Measurements from ENCODE around the gene KATNA1. TPM values are rescaled to one million over a fixed set of nuclear protein-coding genes. Genes with fewer than 3 reads are reported as not detected.

Gene KATNA1
- total RNA-seq, 2 experiments from 2014 or later, result 24.7 to 27.2 TPM

DNA sequence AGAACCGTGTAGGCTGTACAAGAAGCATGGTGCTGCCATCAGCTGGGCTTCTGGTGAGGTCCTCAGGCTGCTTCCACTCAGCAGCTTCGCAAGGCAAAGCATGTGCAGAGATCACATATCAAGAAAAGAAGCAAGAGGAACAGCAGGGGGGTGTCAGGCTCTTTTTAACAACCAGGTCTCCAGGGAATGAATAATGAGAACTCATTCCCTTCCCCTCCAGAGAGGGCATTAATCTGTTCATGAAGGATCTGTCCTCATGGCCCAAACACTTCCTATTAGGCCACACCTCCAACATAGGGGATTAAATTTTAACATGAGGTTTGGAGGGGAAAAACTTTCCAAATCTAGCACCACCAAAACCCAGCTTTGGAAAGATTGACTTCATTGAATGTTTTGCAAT, 62.4 kb downstream of the KATNA1 start:
- H3K9me3 Mint-ChIP-seq, result no peaks in the 10 kb centered on the region
- no peak overlapping the region for H3K27ac Mint-ChIP-seq
- ChIA-PET POLR2A (no interaction called here), CTCF (interaction anchor here (0.5 kb wide), 1 partner anchor 28 kb away, joined by 3 read pairs; no protein-coding TSS in a partner anchor)
- H3K27me3 Mint-ChIP-seq, result no peaks in the 10 kb centered on the region
- no peaks in the 10 kb centered on the region for H3K4me1 Mint-ChIP-seq
- no peak for DNase-seq
- no peak overlapping the region for H3K4me3 Mint-ChIP-seq
- peaks cover 36% of the 10 kb centered on the region for H3K36me3 Mint-ChIP-seq (ENCODE audit: low read depth)

DNA sequence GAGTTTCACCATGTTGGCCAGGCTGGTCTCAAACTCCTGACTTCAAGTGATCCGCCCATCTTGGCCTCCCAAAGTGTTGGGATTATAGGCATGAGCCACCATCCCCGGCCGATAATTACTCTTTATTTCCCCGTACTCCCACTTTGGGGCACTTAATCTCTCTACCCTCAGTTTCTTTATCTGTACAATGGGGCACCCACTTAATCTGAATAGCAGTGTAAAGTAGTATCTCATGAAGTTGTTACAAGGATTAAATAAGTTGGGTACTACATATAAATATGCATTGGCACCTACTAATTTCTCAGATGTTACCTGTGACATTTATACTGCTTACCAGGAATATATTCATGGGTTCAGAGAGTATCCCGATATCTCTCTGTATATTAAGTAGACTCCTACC, 67.2 kb downstream of the KATNA1 start:
- peaks cover 27% of the 10 kb centered on the region for H3K36me3 Mint-ChIP-seq (ENCODE audit: low read depth)
- POLR2A ChIA-PET, result no interaction called here
- H3K4me3 Mint-ChIP-seq, result no peak overlapping the region
- H3K9me3 Mint-ChIP-seq, result no peaks in the 10 kb centered on the region
- CTCF ChIA-PET, result interaction anchor here (1.4 to 1.9 kb wide), 3 partner anchors 11 to 17 kb away, joined by 3 to 8 read pairs (median 5); no protein-coding TSS in a partner anchor
- no peak overlapping the region for H3K27ac Mint-ChIP-seq
- H3K27me3 Mint-ChIP-seq, result no peaks in the 10 kb centered on the region
- no peaks in the 10 kb centered on the region for H3K4me1 Mint-ChIP-seq
- DNase-seq, result no peak

DNA sequence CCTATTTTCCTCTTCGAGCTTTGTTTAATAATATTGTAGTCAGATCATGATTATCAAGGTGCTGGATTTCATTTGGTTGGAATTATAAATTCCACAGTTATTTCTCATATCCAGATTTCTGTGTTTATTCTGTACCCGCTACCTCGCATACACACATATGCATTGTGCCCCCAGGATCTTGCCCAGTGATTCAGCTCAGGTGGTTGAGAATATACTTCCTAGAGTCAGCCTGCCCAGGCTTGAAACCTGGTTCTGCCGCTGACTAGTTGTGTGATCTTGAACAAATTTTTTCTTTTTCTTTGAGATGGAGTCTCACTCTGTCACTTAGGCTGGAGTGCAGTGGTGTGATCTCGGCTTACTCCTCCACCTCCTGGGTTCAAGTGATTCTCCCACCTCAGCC, 67.6 kb downstream of the KATNA1 start:
- Mint-ChIP-seq H3K4me3 (no peak overlapping the region), H3K4me1 (no peaks in the 10 kb centered on the region), H3K9me3 (no peaks in the 10 kb centered on the region), H3K36me3 (ENCODE audit: low read depth) (peaks cover 22% of the 10 kb centered on the region), H3K27ac (no peak overlapping the region), H3K27me3 (no peaks in the 10 kb centered on the region)
- CTCF ChIA-PET, result interaction anchor here (1.4 to 1.9 kb wide), 3 partner anchors 10 to 18 kb away, joined by 3 to 8 read pairs (median 5); no protein-coding TSS in a partner anchor
- POLR2A ChIA-PET, result no interaction called here
- no peak for DNase-seq

DNA sequence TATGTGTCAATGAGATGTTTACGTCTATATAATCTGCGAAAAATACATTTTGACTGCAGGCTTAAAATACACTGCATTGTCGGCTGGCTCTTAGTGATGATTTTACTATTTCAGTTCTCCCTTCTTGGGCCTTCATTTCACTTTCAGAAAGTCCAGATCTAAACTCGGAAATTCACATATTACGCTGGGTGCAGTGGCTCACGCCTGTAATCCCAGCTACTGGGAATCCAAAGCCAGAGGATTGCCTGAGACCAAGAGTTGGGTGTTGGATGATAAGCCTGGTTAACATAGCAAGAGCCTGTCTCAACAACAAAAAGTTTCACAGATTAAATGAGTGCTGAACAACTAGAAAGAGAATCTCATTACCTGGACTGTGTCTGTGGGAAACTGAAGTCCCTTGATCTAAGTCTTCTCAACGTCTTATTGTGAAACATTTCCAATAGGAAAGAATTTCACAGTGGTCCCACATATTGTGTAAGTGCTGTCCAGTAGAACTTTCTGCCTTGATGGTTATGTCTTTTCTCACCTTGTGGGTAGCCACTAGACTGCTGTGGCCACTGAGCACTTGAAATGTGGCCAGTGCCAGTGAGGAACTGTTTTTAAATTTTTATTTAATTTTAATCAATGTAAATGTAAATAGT, 80.4 kb downstream of the KATNA1 start:
- ChIA-PET POLR2A (no interaction called here), CTCF (no interaction called here)
- Mint-ChIP-seq H3K27me3 (peaks cover 2% of the 10 kb centered on the region), H3K4me1 (peaks cover 23% of the 10 kb centered on the region), H3K9me3 (no peaks in the 10 kb centered on the region), H3K4me3 (peak overlapping the region; percentile 93), H3K27ac (no peak overlapping the region), H3K36me3 (ENCODE audit: low read depth) (peaks cover 2% of the 10 kb centered on the region)
- no peak for DNase-seq

DNA sequence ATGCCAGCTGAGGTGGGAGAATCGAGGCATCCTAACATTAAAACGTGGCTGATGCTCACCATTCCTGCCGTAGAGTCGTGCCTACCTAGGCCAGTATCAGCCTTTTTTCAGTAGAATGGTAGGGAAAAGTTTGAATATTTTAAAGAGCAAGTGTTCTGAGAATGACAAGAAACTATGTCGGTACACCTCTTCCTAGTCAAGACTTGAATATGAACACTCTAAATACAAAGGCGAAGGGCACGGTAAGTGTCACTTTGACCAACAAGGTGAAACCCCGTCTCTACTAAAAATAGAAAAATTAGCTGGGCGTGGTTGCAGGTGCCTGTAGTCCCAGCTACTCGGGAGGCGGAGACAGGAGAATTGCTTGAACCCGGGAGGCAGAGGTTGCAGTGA, 81.3 kb downstream of the KATNA1 start:
- DNase-seq, result no peak
- Mint-ChIP-seq H3K9me3 (no peaks in the 10 kb centered on the region), H3K4me3 (peak overlapping the region; percentile 93), H3K27me3 (peaks cover 2% of the 10 kb centered on the region), H3K4me1 (peaks cover 23% of the 10 kb centered on the region), H3K36me3 (ENCODE audit: low read depth) (peaks cover 2% of the 10 kb centered on the region), H3K27ac (peak overlapping the region; percentile 91)
- ChIA-PET CTCF (interaction anchor here (1.6 kb wide), 1 partner anchor 8 kb away, joined by 4 read pairs; no protein-coding TSS in a partner anchor), POLR2A (no interaction called here)

DNA sequence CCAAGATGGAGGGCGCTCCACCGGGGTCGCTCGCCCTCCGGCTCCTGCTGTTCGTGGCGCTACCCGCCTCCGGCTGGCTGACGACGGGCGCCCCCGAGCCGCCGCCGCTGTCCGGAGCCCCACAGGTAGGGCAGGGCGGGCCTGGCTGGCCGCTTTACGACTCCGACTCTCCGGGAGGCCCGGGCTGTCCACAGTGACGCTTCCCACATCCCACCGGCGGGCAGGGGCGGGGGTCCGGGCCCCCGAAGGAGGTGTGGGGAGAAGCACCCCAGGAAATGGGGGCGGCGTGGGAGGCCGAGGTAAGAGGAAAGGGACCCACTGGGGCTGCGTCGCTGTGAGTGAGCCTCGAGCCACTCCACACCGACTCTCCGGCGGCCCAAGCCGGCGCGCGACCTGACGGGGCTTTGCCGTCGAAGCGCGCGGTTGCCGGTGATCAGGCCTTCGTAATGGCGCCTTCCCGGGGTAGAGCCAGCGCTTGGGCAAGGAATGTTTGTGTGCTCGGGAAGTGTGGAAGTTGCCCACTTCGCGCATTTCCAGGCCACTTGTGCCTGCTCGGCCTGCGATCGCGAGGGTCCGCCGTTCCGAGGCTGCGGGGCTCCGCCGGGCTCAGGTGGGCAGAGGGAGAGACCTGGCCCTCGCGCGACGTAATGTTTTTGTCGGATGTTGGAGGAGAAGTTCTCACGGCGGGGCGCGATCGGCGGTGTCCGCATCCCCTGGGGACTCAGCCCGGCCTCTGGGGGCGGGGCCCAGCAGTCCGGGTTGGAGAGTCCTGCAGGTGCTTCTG, 81.9 kb downstream of the KATNA1 start:
- no peaks in the 10 kb centered on the region for H3K9me3 Mint-ChIP-seq
- peak overlapping the region; percentile 93 for H3K4me3 Mint-ChIP-seq
- peaks cover 2% of the 10 kb centered on the region for H3K36me3 Mint-ChIP-seq (ENCODE audit: low read depth)
- DNase-seq, result peak; percentile 49
- H3K4me1 Mint-ChIP-seq, result peaks cover 23% of the 10 kb centered on the region
- H3K27me3 Mint-ChIP-seq, result peaks cover 2% of the 10 kb centered on the region
- ChIA-PET POLR2A (no interaction called here), CTCF (interaction anchor here (1.2 to 4.5 kb wide), 4 partner anchors 9 to 151 kb away, joined by 3 to 26 read pairs (median 4); partner anchors contain the start of genes LATS1 and PPIL4)
- peak overlapping the region; percentile 91 for H3K27ac Mint-ChIP-seq

DNA sequence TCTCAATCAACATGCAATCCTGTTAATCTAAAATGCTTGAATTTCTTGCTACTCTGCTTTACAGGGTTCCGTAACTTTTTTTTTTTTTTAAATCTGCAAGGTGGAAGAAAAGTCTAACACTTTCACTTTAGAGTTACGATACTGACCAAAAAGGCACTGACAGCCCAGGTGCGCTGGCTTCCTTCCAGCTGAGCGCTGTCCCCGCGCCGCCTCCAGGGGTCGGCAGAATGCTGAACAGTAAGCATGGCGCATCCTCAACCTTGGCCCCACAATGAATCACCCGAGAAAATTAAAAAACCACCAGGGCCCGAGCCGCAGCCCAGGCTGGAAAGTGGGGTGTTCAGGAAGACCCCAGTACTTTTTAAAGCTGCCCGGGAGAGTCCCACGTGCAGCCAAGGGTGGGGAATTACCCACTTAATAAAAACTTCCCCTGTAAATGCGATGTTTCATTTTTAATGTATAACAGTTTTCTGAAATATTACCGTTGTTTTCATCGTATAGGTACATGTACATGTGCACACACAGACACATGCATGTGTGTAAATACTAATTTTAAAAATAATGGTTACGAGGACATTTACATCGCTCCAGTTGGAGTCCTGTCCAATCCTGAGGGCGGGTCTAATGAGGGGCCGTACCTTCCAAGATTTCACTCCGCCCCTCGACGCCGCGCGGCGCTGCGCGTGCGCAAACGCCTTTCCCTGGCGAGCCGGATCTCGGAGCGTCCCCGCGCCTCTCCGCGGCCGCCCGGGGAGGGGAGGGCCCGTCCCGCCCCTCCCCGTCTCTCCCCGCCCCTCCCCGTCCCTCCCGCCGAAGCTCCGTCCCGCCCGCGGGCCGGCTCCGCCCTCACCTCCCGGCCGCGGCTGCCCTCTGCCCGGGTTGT, 82.7 kb downstream of the KATNA1 start, which contains the start of gene GINM1:
TSS of gene GINM1 (plus strand) at position 849 of the 883 bp plus-strand sequence. CDS start 40 bp downstream, outside the sequence.
- Mint-ChIP-seq H3K4me1 (peaks cover 23% of the 10 kb centered on the region), H3K9me3 (no peaks in the 10 kb centered on the region), H3K27ac (peak within 1 kb of the TSS; percentile 96), H3K36me3 (ENCODE audit: low read depth) (peaks cover 2% of the 10 kb centered on the region), H3K27me3 (peaks cover 3% of the 10 kb centered on the region), H3K4me3 (peak within 1 kb of the TSS; percentile 94)
- DNase-seq, result peak; percentile 95
- POLR2A ChIA-PET, result interaction anchor here (1.1 kb wide), 1 partner anchor 24 kb away, joined by 3 read pairs; no protein-coding TSS in a partner anchor
- CTCF ChIA-PET, result interaction anchor here (1.2 to 4.5 kb wide), 6 partner anchors 9 to 152 kb away, joined by 3 to 26 read pairs (median 4); partner anchors contain the start of genes LATS1 and PPIL4

DNA sequence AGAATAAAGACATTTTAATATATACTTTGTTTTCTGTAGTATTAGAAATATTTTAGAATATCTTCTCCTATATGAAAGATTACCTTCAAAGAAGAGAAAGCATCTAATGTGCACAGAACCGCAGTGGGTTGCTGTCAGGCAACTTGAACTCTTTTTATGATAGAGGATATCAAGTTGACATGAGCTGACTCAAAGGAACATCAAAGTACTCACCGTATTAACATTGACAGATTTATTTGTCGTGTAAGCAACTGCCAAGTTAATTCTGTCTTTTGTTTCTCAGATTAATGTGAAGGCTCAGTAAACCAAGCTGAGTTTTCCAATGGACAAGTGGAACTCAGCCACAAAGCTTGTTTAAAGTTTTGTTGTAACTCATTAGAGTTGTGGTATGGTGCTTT, 84.6 kb downstream of the KATNA1 start:
- ChIA-PET POLR2A (no interaction called here), CTCF (interaction anchor here (0.6 to 4.5 kb wide), 3 partner anchors 13 to 33 kb away, joined by 3 to 29 read pairs (median 26); partner anchors contain the start of gene PPIL4)
- Mint-ChIP-seq H3K27ac (no peak overlapping the region), H3K9me3 (no peaks in the 10 kb centered on the region), H3K4me3 (no peak overlapping the region), H3K27me3 (peaks cover 16% of the 10 kb centered on the region), H3K36me3 (ENCODE audit: low read depth) (peaks cover 2% of the 10 kb centered on the region), H3K4me1 (peaks cover 23% of the 10 kb centered on the region)
- no peak for DNase-seq

DNA sequence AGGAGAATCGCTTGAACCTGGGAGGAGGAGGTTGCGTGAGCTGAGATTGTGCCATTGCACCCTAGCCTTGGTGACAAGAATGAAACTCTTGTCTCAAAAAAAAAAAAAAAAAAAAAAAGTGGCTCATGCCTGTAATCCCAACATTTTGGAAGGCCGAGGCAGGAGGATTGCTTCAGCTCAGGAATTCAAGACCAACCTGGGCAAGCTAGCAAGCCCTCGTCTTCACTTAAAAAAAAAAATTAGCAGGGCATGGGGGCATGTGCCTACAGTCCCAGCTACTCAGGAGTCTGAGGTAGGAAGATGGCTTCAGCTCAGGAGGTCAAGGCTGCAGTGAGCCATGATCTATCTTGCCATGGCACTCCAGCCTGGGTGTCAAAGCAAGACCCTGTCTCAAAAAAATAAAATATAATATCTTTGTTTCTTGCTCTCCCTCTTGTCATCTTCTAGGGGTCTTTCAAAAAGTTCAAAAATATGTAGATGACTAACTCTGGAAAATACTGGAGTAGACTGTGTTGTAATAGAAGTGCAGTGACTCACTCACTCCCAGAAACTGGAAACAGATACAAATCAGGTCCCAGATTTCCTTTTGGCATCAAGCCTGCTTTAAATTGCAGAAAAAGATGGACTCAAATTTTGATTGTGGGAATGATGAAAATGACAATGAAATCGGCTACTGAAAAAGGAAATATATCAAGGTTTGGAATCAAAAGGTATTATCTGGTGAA, 85.1 kb downstream of the KATNA1 start:
- Mint-ChIP-seq H3K27me3 (peaks cover 20% of the 10 kb centered on the region), H3K4me3 (no peak overlapping the region), H3K36me3 (ENCODE audit: low read depth) (peaks cover 2% of the 10 kb centered on the region), H3K4me1 (peaks cover 23% of the 10 kb centered on the region), H3K9me3 (no peaks in the 10 kb centered on the region), H3K27ac (no peak overlapping the region)
- ChIA-PET CTCF (interaction anchor here (0.6 to 4.5 kb wide), 5 partner anchors 9 to 50 kb away, joined by 3 to 29 read pairs (median 3); partner anchors contain the start of gene PPIL4), POLR2A (no interaction called here)
- no peak for DNase-seq

DNA sequence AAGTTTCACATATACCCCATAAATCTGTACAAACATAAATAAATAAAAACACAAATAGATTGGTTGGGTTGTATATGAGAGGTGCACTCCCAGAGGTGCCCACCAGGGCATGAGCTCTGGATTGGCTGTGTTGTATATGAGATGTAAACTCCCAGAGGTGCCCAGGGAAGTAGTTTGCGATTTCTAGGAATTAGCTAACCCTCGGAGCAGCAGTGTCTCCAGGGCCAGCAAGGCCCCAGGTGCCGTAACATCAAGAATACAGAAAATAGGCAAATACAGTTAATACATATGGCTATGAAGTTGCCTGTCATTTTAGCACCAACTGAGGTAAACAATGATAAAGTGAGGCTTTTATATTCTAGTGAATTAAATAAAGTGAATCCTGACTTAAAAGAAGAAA, 87.8 kb downstream of the KATNA1 start:
- no peaks in the 10 kb centered on the region for H3K9me3 Mint-ChIP-seq
- CTCF ChIA-PET, result interaction anchor here (0.5 to 3.6 kb wide), 8 partner anchors 10 to 356 kb away, joined by 3 to 29 read pairs (median 4); partner anchors contain the start of gene PPIL4
- H3K27me3 Mint-ChIP-seq, result peaks cover 35% of the 10 kb centered on the region
- H3K27ac Mint-ChIP-seq, result no peak overlapping the region
- no peaks in the 10 kb centered on the region for H3K36me3 Mint-ChIP-seq (ENCODE audit: low read depth)
- H3K4me1 Mint-ChIP-seq, result peaks cover 8% of the 10 kb centered on the region
- POLR2A ChIA-PET, result no interaction called here
- no peak overlapping the region for H3K4me3 Mint-ChIP-seq
- DNase-seq, result peak; percentile 30

DNA sequence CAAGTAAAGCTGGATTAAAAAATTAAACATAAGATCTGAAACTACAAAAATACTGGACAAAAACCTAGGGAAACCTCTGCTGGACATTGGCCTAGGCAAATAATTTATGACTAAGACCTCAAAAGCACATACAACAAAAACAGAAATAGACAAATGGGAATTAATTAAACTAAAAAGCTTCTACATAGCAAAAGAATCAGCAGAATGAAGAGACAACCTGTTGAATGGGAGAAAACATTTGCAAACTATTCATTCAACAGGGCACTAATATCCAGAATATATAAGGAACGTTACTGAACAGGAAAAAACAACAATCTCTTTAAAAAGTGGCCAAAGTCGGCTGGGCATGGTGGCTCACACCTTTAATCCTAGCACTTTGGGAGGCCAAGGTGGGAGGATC, 89.1 kb downstream of the KATNA1 start:
- Mint-ChIP-seq H3K27me3 (peaks cover 48% of the 10 kb centered on the region), H3K4me3 (no peak overlapping the region), H3K4me1 (peaks cover 3% of the 10 kb centered on the region), H3K36me3 (ENCODE audit: low read depth) (no peaks in the 10 kb centered on the region), H3K9me3 (no peaks in the 10 kb centered on the region), H3K27ac (no peak overlapping the region)
- DNase-seq, result no peak
- POLR2A ChIA-PET, result no interaction called here
- CTCF ChIA-PET, result no interaction called here

DNA sequence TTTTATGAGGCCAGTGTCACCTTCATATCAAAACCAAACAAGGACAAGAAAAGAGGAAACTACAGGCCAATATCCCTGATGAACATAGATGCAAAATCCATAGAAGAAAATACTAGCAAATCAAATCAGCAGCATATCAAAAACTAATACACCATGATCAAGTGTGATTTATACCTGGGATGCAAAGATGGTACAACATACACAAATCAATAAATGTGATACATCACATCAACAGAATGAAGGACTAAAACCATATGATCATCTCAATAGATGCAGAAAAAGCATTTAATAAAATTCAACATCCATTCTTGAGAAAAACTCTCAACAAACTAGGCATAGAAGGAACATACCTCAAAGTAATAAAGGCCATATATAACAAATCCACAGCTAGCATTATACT, 90.5 kb downstream of the KATNA1 start:
- no peak overlapping the region for H3K4me3 Mint-ChIP-seq
- DNase-seq, result no peak
- ChIA-PET CTCF (interaction anchor here (1.1 kb wide), 1 partner anchor 47 kb away, joined by 5 read pairs; no protein-coding TSS in a partner anchor), POLR2A (no interaction called here)
- no peaks in the 10 kb centered on the region for H3K36me3 Mint-ChIP-seq (ENCODE audit: low read depth)
- H3K9me3 Mint-ChIP-seq, result no peaks in the 10 kb centered on the region
- peaks cover 53% of the 10 kb centered on the region for H3K27me3 Mint-ChIP-seq
- peaks cover 2% of the 10 kb centered on the region for H3K4me1 Mint-ChIP-seq
- H3K27ac Mint-ChIP-seq, result no peak overlapping the region

Data from activated CD4-positive, alpha-beta T cell treated with anti-CD3 and anti-CD28 coated beads, Interleukin-2, amount 10 ng/mL, durations not matched to agents 7 days and 5 days (primary cell).